Natural killer cell (primary cell): Measurements from ENCODE around the gene ATM. TPM values are rescaled to one million over a fixed set of nuclear protein-coding genes. Genes with fewer than 3 reads are reported as not detected.

Experiments
- ATAC-seq, 3 donors: fragments of 150-1000 bp in 2 of 3; fragments of 200-7000 bp in 1 of 3; cut with Tn5 transposase; 1 replicate in 1 of 3; 2 replicates in 2 of 3; pipeline ENCODE4 v1.10.0; 2021; ENCODE audit warnings: mild to moderate bottlenecking in 2 of 3, moderate library complexity in 2 of 3
- DNase-seq, 2 donors: peaks; one replicate each; pipeline versions ENCODE4 v3.0.0 to v3.0.0-alpha.2; 2013 to 2021; ENCODE audit warnings: mixed read lengths in 1 of 2
- H3K27ac ChIP-seq: one replicate; pipeline ENCODE4 v1.5.1; 2013; ENCODE audit warnings: mild to moderate bottlenecking, low read length
- H3K27me3 ChIP-seq: one replicate; pipeline ENCODE4 v1.6.1; 2013; ENCODE audit warnings: low read length; ENCODE audit not compliant: control insufficient read depth, insufficient read depth
- H3K36me3 ChIP-seq: one replicate; pipeline ENCODE4 v1.6.1; 2013; ENCODE audit warnings: low read length; ENCODE audit not compliant: control insufficient read depth, insufficient read depth
- H3K4me1 ChIP-seq: one replicate; pipeline ENCODE4 v1.6.1; 2013; ENCODE audit warnings: low read length; ENCODE audit not compliant: control insufficient read depth, insufficient read depth
- H3K4me3 ChIP-seq: one replicate; pipeline ENCODE4 v1.5.1; 2013; ENCODE audit warnings: low read length
- H3K9me3 ChIP-seq: one replicate; pipeline ENCODE4 v1.6.1; 2013; ENCODE audit warnings: low read length; ENCODE audit not compliant: control insufficient read depth, insufficient read depth
- H3K27ac Mint-ChIP-seq, 2 donors: one replicate each; pipeline ENCODE4 v1.8.0; 2022; ENCODE audit warnings: mild to moderate bottlenecking in 2 of 2, mixed read lengths in 2 of 2, moderate library complexity in 1 of 2
- H3K27me3 Mint-ChIP-seq, 2 donors: one replicate each; pipeline ENCODE4 v1.8.0; 2022; ENCODE audit warnings: low read depth in 2 of 2, mixed read lengths in 2 of 2
- H3K36me3 Mint-ChIP-seq: one replicate; pipeline ENCODE4 v1.8.0; 2022; ENCODE audit warnings: mixed read lengths
- H3K4me1 Mint-ChIP-seq, 2 donors: one replicate each; pipeline ENCODE4 v1.8.0; 2022; ENCODE audit warnings: mixed read lengths in 2 of 2
- H3K4me3 Mint-ChIP-seq: one replicate; pipeline ENCODE4 v1.8.0; 2022; ENCODE audit warnings: mild to moderate bottlenecking, moderate library complexity, mixed read lengths
- H3K9me3 Mint-ChIP-seq, 2 donors: one replicate each; pipeline ENCODE4 v1.8.0; 2022; ENCODE audit warnings: mixed read lengths in 2 of 2
- CTCF ChIP-seq: fragments of 200-600 bp; IDR thresholded peaks from one replicate; pipeline ENCODE4 v1.8.0; 2022; ENCODE audit warnings: antibody characterized with exemption
- WGBS: methylation state at CpG from one replicate; pipeline ENCODE4 v1.1.7; 2013; ENCODE audit warnings: missing lambda C conversion rate; ENCODE audit not compliant: insufficient coverage; 5-methylcytosine and 5-hydroxymethylcytosine counted together
- intact Hi-C: fragments of 100-400 bp; cut with micrococcal nuclease; formaldehyde crosslinking; loops from one replicate; pipeline ENCODE4 v1.14.2; 2022
- total RNA-seq, 4 donors: library from RNA; stranded (reverse); fragments of 120-200 nt in 1 of 4; gene quantifications; one replicate each; pipeline versions ENCODE4 v1.2.3 to v1.2.4, GENCODE V29; 2013 to 2022

ATM gene
- total RNA-seq, 3 donors from 2014 or later (not counting 1 experiment from before 2014, with no cell fraction given), result 502 to 568 (median 539) TPM

GRCh38 chr11:108289699-108290098 lies 66.8 kb downstream of the ATM start:
- Mint-ChIP-seq H3K36me3 (peaks cover 15% of the 10 kb centered on the region), H3K4me3 (no peak overlapping the region), H3K27ac (peak overlapping the region; percentile 12 to 72), H3K27me3 (no peaks in the 10 kb centered on the region), H3K9me3 (no peaks in the 10 kb centered on the region), H3K4me1 (peaks cover 15 to 23% of the 10 kb centered on the region in 2 donors)
- no peak for TF ChIP-seq CTCF
- DNase-seq (no peak), ATAC-seq (no peak)
- H3K27me3 ChIP-seq, result no peaks in the 10 kb centered on the region
- H3K27ac ChIP-seq, result no peak overlapping the region
- H3K4me1 ChIP-seq, result no peaks in the 10 kb centered on the region
- intact Hi-C loops, result no loop called here
- 93% methylated on average over 3 of the region's 6 CpGs for WGBS
- H3K4me3 ChIP-seq, result no peak overlapping the region
- H3K9me3 ChIP-seq, result no peaks in the 10 kb centered on the region
- peaks cover 86% of the 10 kb centered on the region for H3K36me3 ChIP-seq

GRCh38 chr11:108293229-108293628 lies 70.4 kb downstream of the ATM start:
- H3K36me3 ChIP-seq, result peaks cover 87% of the 10 kb centered on the region
- ATAC-seq (no peak), DNase-seq (no peak)
- peaks cover 8 to 15% of the 10 kb centered on the region in 2 donors for H3K4me1 Mint-ChIP-seq
- WGBS, result 100% methylated on average over 1 of the region's 3 CpGs
- no peak overlapping the region for H3K4me3 Mint-ChIP-seq
- H3K9me3 ChIP-seq, result no peaks in the 10 kb centered on the region
- H3K27ac Mint-ChIP-seq, result no peak overlapping the region
- H3K27me3 Mint-ChIP-seq, result no peaks in the 10 kb centered on the region
- H3K4me1 ChIP-seq, result no peaks in the 10 kb centered on the region
- no peak for TF ChIP-seq CTCF
- H3K27ac ChIP-seq, result no peak overlapping the region
- no peak overlapping the region for H3K4me3 ChIP-seq
- H3K27me3 ChIP-seq, result no peaks in the 10 kb centered on the region
- intact Hi-C loops, result no loop called here
- H3K9me3 Mint-ChIP-seq, result no peaks in the 10 kb centered on the region
- H3K36me3 Mint-ChIP-seq, result peaks cover 18% of the 10 kb centered on the region

- no CpG with 5 or more reads among the region's 1 CpG for WGBS
- no peaks in the 10 kb centered on the region for H3K27me3 Mint-ChIP-seq
- TF ChIP-seq CTCF, result no peak
- Histone ChIP-seq H3K4me3 (no peak overlapping the region), H3K27ac (no peak overlapping the region), H3K4me1 (no peaks in the 10 kb centered on the region), H3K36me3 (peaks cover 96% of the 10 kb centered on the region), H3K9me3 (no peaks in the 10 kb centered on the region), H3K27me3 (no peaks in the 10 kb centered on the region)
- H3K9me3 Mint-ChIP-seq, result no peaks in the 10 kb centered on the region
- ATAC-seq, result no peak
- no peak overlapping the region for H3K4me3 Mint-ChIP-seq
- intact Hi-C loops, result loop anchor here (10.0 kb wide), 1 partner anchor 47 kb away; no protein-coding TSS in a partner anchor
- peaks cover 4 to 10% of the 10 kb centered on the region in 2 donors for H3K4me1 Mint-ChIP-seq
- H3K36me3 Mint-ChIP-seq, result peaks cover 49% of the 10 kb centered on the region
- no peak for DNase-seq
- peak overlapping the region; percentile 39 to 48 for H3K27ac Mint-ChIP-seq
Observed at GRCh38 chr11:108302121-108302785, 79.4 kb downstream of the ATM start.

- H3K27me3 ChIP-seq, result no peaks in the 10 kb centered on the region
- H3K4me1 ChIP-seq, result no peaks in the 10 kb centered on the region
Observed at GRCh38 chr11:108307751-108308150, 84.9 kb downstream of the ATM start.

More at GRCh38 chr11:108307751-108308150, 84.9 kb downstream of the ATM start:
- no peaks in the 10 kb centered on the region for H3K9me3 Mint-ChIP-seq
- no peaks in the 10 kb centered on the region for H3K9me3 ChIP-seq
- peaks cover 25 to 26% of the 10 kb centered on the region in 2 donors for H3K4me1 Mint-ChIP-seq
- DNase-seq (no peak), ATAC-seq (no peak)
- H3K27ac Mint-ChIP-seq, result peak overlapping the region; percentile 50 to 67
- peaks cover 32% of the 10 kb centered on the region for H3K36me3 Mint-ChIP-seq
- no peak for TF ChIP-seq CTCF
- peaks cover 96% of the 10 kb centered on the region for H3K36me3 ChIP-seq
- no peaks in the 10 kb centered on the region for H3K27me3 Mint-ChIP-seq
- H3K4me3 ChIP-seq, result no peak overlapping the region
- no peak overlapping the region for H3K4me3 Mint-ChIP-seq
- 88% methylated on average over 2 of the region's 3 CpGs for WGBS
- intact Hi-C loops, result loop anchor here (10.0 kb wide), 1 partner anchor 53 kb away; no protein-coding TSS in a partner anchor
- H3K27ac ChIP-seq, result no peak overlapping the region
